ENCODE data around the gene ERF.

- TF ChIP-seq CTCF (IDR thresholded peaks at IDR 0.05; ENCODE audit: low read depth, low read length, poor library complexity, severe bottlenecking) (no peak), EZH2phosphoT487 (IDR thresholded peaks at IDR 0.05; ENCODE audit: borderline replicate concordance, low read length) (no peak)
These were observed 13.3 kb upstream of the ERF start for GRCh38 chr19:42268142-42268703.

All from DOHH2 (cell line).